ENCODE measurements around the gene KMT2B. TPM values are rescaled to one million over a fixed set of nuclear protein-coding genes. Genes with fewer than 3 reads are reported as not detected.

The KMT2B gene
- total and polyA plus RNA-seq, 2 experiments from 2014 or later, result 15.8 to 49.8 TPM

DNA sequence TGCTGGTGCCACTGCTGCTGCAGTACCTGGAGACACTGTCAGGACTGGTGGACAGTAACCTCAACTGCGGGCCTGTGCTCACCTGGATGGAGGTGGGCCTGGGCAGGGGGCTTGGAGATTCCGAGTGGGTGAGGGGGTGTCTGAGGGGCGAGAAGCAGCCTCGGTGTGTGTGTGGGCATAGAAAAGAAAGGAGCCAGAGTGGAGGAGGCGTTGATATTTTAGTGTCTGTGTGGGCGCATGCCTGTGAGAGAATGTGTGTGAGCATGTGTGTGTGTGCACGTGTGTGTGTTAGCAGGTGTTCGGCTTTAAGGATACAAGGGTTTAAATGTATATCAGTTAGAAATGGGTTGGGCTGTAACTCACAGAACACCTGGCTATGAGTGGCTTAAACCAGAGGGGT, 61.2 kb downstream of the KMT2B start:
- H3K9me3 Mint-ChIP-seq, result no peaks in the 10 kb centered on the region; the same call in 2 of the 3 replicates
- Histone ChIP-seq H4K20me1 (replicated peaks; ENCODE audit: insufficient read depth) (no peaks in the 10 kb centered on the region), H3F3A (replicated peaks; ENCODE audit: low read depth) (peaks cover 9% of the 10 kb centered on the region; the same call in 1 of the 2 replicates), H3K27me3 (ENCODE audit: insufficient read depth) (peaks cover 11% of the 10 kb centered on the region), H3K27ac (ENCODE audit: low read depth) (no peak overlapping the region), H2AFZ (no peak overlapping the region), H3K4me3 (no peak overlapping the region), H3K36me3 (ENCODE audit: insufficient read depth) (no peaks in the 10 kb centered on the region), H3K4me2 (no peak overlapping the region), H3K4me1 (ENCODE audit: insufficient read depth) (peaks cover 29% of the 10 kb centered on the region), H3K79me2 (replicated peaks; ENCODE audit: insufficient read depth) (no peaks in the 10 kb centered on the region), H3K9me2 (ENCODE audit: insufficient read depth) (no peaks in the 10 kb centered on the region)
- H3K4me1 Mint-ChIP-seq, result peaks cover 51% of the 10 kb centered on the region
- no peak overlapping the region for H3K27ac Mint-ChIP-seq
- TF ChIP-seq NANOG (IDR thresholded peaks at IDR 0.05; ENCODE audit: borderline replicate concordance) (no peak), EZH2phosphoT487 (IDR thresholded peaks at IDR 0.05; ENCODE audit: unreplicated experiment) (no peak), JUNB (IDR thresholded peaks at IDR 0.05; ENCODE audit: unreplicated experiment) (no peak), STAT1 (IDR thresholded peaks at IDR 0.05; ENCODE audit: unreplicated experiment) (no peak)
- TF ChIP-seq, protein P1, sequence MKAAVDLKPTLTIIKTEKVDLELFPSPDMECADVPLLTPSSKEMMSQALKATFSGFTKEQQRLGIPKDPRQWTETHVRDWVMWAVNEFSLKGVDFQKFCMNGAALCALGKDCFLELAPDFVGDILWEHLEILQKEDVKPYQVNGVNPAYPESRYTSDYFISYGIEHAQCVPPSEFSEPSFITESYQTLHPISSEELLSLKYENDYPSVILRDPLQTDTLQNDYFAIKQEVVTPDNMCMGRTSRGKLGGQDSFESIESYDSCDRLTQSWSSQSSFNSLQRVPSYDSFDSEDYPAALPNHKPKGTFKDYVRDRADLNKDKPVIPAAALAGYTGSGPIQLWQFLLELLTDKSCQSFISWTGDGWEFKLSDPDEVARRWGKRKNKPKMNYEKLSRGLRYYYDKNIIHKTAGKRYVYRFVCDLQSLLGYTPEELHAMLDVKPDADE (IDR thresholded peaks at IDR 0.05), result no peak
- peaks cover 35% of the 10 kb centered on the region for H3K27me3 Mint-ChIP-seq (ENCODE audit: insufficient read depth, low read depth, poor library complexity)
- H3K4me3 Mint-ChIP-seq, result no peak overlapping the region
- H3K36me3 Mint-ChIP-seq (ENCODE audit: low read depth), result peaks cover 6% of the 10 kb centered on the region; the same call in 1 of the 3 replicates
- DNase-seq (ENCODE audit: low spot score) (no peak), ATAC-seq (no peak)

DNA sequence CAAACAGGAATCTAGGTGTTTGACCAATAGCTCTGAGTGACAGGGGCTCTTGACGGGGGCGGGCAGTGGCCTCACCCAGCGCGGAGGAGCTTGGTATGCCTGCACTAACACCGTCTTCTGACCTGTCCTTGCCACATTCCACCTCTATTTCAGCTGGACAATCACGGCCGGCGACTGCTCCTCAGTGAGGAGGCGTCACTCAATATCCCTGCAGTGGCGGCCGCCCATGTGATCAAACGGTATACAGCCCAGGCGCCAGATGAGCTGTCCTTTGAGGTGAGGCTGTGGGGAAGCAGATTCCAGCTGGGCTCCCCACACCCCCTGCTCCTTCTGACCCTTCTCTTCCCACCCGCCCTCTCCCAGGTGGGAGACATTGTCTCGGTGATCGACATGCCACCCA, 62.3 kb downstream of the KMT2B start:
- ATAC-seq (no peak), DNase-seq (ENCODE audit: low spot score) (no peak)
- Histone ChIP-seq H3K4me1 (ENCODE audit: insufficient read depth) (peaks cover 26% of the 10 kb centered on the region), H3K27me3 (ENCODE audit: insufficient read depth) (peaks cover 11% of the 10 kb centered on the region), H3K79me2 (replicated peaks; ENCODE audit: insufficient read depth) (no peaks in the 10 kb centered on the region), H3K9me2 (ENCODE audit: insufficient read depth) (no peaks in the 10 kb centered on the region), H3K36me3 (ENCODE audit: insufficient read depth) (no peaks in the 10 kb centered on the region), H3F3A (replicated peaks; ENCODE audit: low read depth) (0 out of 2 replicates have a peak, but pooled peaks cover 3% of the 10 kb centered on the region), H4K20me1 (replicated peaks; ENCODE audit: insufficient read depth) (no peaks in the 10 kb centered on the region), H2AFZ (no peak overlapping the region), H3K4me3 (no peak overlapping the region), H3K4me2 (no peak overlapping the region), H3K27ac (ENCODE audit: low read depth) (no peak overlapping the region)
- H3K4me3 Mint-ChIP-seq, result no peak overlapping the region
- H3K36me3 Mint-ChIP-seq (ENCODE audit: low read depth), result peaks cover 6% of the 10 kb centered on the region; the same call in 1 of the 3 replicates
- peaks cover 29% of the 10 kb centered on the region for H3K27me3 Mint-ChIP-seq (ENCODE audit: insufficient read depth, low read depth, poor library complexity)
- no peaks in the 10 kb centered on the region; the same call in 2 of the 3 replicates for H3K9me3 Mint-ChIP-seq
- peaks cover 43% of the 10 kb centered on the region for H3K4me1 Mint-ChIP-seq
- H3K27ac Mint-ChIP-seq, result no peak overlapping the region
- no peak for TF ChIP-seq EZH2 (IDR thresholded peaks at IDR 0.05; ENCODE audit: low read depth, unreplicated experiment)
- no peak for TF ChIP-seq CREB1 (CRISPR knock-in tag; IDR thresholded peaks at IDR 0.05; ENCODE audit: low read depth)
- no peak for TF ChIP-seq STAT1 (IDR thresholded peaks at IDR 0.05; ENCODE audit: unreplicated experiment)
- TF ChIP-seq JUNB (IDR thresholded peaks at IDR 0.05; ENCODE audit: unreplicated experiment), result no peak
- TF ChIP-seq, protein P1 (IDR thresholded peaks at IDR 0.05), result no peak
- TF ChIP-seq, protein P2, sequence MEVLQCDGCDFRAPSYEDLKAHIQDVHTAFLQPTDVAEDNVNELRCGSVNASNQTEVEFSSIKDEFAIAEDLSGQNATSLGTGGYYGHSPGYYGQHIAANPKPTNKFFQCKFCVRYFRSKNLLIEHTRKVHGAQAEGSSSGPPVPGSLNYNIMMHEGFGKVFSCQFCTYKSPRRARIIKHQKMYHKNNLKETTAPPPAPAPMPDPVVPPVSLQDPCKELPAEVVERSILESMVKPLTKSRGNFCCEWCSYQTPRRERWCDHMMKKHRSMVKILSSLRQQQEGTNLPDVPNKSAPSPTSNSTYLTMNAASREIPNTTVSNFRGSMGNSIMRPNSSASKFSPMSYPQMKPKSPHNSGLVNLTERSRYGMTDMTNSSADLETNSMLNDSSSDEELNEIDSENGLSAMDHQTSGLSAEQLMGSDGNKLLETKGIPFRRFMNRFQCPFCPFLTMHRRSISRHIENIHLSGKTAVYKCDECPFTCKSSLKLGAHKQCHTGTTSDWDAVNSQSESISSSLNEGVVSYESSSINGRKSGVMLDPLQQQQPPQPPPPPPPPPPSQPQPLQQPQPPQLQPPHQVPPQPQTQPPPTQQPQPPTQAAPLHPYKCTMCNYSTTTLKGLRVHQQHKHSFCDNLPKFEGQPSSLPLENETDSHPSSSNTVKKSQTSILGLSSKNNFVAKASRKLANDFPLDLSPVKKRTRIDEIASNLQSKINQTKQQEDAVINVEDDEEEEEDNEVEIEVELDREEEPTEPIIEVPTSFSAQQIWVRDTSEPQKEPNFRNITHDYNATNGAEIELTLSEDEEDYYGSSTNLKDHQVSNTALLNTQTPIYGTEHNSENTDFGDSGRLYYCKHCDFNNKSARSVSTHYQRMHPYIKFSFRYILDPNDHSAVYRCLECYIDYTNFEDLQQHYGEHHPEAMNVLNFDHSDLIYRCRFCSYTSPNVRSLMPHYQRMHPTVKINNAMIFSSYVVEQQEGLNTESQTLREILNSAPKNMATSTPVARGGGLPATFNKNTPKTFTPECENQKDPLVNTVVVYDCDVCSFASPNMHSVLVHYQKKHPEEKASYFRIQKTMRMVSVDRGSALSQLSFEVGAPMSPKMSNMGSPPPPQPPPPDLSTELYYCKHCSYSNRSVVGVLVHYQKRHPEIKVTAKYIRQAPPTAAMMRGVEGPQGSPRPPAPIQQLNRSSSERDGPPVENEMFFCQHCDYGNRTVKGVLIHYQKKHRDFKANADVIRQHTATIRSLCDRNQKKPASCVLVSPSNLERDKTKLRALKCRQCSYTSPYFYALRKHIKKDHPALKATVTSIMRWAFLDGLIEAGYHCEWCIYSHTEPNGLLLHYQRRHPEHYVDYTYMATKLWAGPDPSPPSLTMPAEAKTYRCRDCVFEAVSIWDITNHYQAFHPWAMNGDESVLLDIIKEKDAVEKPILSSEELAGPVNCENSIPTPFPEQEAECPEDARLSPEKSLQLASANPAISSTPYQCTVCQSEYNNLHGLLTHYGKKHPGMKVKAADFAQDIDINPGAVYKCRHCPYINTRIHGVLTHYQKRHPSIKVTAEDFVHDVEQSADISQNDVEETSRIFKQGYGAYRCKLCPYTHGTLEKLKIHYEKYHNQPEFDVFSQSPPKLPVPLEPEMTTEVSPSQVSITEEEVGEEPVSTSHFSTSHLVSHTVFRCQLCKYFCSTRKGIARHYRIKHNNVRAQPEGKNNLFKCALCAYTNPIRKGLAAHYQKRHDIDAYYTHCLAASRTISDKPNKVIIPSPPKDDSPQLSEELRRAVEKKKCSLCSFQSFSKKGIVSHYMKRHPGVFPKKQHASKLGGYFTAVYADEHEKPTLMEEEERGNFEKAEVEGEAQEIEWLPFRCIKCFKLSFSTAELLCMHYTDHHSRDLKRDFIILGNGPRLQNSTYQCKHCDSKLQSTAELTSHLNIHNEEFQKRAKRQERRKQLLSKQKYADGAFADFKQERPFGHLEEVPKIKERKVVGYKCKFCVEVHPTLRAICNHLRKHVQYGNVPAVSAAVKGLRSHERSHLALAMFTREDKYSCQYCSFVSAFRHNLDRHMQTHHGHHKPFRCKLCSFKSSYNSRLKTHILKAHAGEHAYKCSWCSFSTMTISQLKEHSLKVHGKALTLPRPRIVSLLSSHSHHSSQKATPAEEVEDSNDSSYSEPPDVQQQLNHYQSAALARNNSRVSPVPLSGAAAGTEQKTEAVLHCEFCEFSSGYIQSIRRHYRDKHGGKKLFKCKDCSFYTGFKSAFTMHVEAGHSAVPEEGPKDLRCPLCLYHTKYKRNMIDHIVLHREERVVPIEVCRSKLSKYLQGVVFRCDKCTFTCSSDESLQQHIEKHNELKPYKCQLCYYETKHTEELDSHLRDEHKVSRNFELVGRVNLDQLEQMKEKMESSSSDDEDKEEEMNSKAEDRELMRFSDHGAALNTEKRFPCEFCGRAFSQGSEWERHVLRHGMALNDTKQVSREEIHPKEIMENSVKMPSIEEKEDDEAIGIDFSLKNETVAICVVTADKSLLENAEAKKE (CRISPR knock-in tag; IDR thresholded peaks at IDR 0.05), result no peak
- TF ChIP-seq, protein P3, sequence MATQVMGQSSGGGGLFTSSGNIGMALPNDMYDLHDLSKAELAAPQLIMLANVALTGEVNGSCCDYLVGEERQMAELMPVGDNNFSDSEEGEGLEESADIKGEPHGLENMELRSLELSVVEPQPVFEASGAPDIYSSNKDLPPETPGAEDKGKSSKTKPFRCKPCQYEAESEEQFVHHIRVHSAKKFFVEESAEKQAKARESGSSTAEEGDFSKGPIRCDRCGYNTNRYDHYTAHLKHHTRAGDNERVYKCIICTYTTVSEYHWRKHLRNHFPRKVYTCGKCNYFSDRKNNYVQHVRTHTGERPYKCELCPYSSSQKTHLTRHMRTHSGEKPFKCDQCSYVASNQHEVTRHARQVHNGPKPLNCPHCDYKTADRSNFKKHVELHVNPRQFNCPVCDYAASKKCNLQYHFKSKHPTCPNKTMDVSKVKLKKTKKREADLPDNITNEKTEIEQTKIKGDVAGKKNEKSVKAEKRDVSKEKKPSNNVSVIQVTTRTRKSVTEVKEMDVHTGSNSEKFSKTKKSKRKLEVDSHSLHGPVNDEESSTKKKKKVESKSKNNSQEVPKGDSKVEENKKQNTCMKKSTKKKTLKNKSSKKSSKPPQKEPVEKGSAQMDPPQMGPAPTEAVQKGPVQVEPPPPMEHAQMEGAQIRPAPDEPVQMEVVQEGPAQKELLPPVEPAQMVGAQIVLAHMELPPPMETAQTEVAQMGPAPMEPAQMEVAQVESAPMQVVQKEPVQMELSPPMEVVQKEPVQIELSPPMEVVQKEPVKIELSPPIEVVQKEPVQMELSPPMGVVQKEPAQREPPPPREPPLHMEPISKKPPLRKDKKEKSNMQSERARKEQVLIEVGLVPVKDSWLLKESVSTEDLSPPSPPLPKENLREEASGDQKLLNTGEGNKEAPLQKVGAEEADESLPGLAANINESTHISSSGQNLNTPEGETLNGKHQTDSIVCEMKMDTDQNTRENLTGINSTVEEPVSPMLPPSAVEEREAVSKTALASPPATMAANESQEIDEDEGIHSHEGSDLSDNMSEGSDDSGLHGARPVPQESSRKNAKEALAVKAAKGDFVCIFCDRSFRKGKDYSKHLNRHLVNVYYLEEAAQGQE (IDR thresholded peaks at IDR 0.05; ENCODE audit: unreplicated experiment), result no peak
- TF ChIP-seq EZH2phosphoT487 (IDR thresholded peaks at IDR 0.05; ENCODE audit: unreplicated experiment), result no peak
